Panc1 (cell line): ENCODE measurements around the gene THRAP3. TPM values are rescaled to one million over a fixed set of nuclear protein-coding genes. Genes with fewer than 3 reads are reported as not detected.

Experiments used
- ATAC-seq: fragments of 200-7000 bp; cut with Tn5 transposase; 2 replicates; pipeline ENCODE4 v1.9.1; 2020; ENCODE audit warnings: mild to moderate bottlenecking, moderate library complexity
- BruUV-seq: library from RNA; stranded (reverse); fragments of 400-500 nt; replicated peaks from 2 replicates; lab custom pipeline; 2021; lab: Mats Ljungman, UMichigan
- CTCF ChIA-PET: fragments of 300-600 bp; sonication (Branson Sonifier 250); formaldehyde crosslinking; loops from one replicate; lab custom pipeline; 2022; ENCODE audit warnings: antibody characterized with exemption; lab: Charles Lee
- POLR2A ChIA-PET: fragments of 300-600 bp; sonication (Branson Sonifier 250); formaldehyde crosslinking; loops from one replicate; lab custom pipeline; 2022; ENCODE audit warnings: antibody characterized with exemption; lab: Charles Lee
- DNase-seq: peaks from one replicate; pipeline ENCODE4 v3.0.0-alpha.2; 2010; ENCODE audit warnings: low read depth, low spot score
- H3K27ac ChIP-seq: 2 replicates; pipeline ENCODE4 v1.5.1; 2011; ENCODE audit warnings: mild to moderate bottlenecking, low read length, inconsistent platforms
- H3K27me3 ChIP-seq: fragments of 200-500 bp; sonication (Bioruptor generic); 2 replicates; pipeline ENCODE4 v1.6.0; 2014; ENCODE audit warnings: low read length, inconsistent platforms; ENCODE audit not compliant: control insufficient read depth, insufficient read depth
- H3K36me3 ChIP-seq: fragments of 200-500 bp; sonication (Bioruptor generic); 2 replicates; pipeline ENCODE4 v1.5.1; 2014; ENCODE audit warnings: inconsistent platforms, mild to moderate bottlenecking, low read length, moderate library complexity; ENCODE audit not compliant: control insufficient read depth, insufficient read depth
- H3K4me1 ChIP-seq: 2 replicates; pipeline ENCODE4 v1.5.1; 2011; ENCODE audit warnings: inconsistent platforms, mild to moderate bottlenecking, low read length, moderate library complexity; ENCODE audit not compliant: control insufficient read depth, insufficient read depth
- H3K4me3 ChIP-seq, 2 experiments: 2 replicates each; pipeline ENCODE4 v1.5.1; 2011 to 2012; ENCODE audit warnings: low read depth in 2 of 2, low read length in 2 of 2, mild to moderate bottlenecking in 2 of 2, inconsistent platforms in 1 of 2, moderate library complexity in 1 of 2
- H3K9me3 ChIP-seq: fragments of 200-500 bp; sonication (Bioruptor generic); 2 replicates; pipeline ENCODE4 v1.5.1; 2014; ENCODE audit warnings: low read depth, mild to moderate bottlenecking, inconsistent platforms, low read length, moderate library complexity; ENCODE audit not compliant: control insufficient read depth, insufficient read depth
- POLR2AphosphoS5 ChIP-seq: IDR thresholded peaks from 2 replicates; pipeline ENCODE4 v1.6.1; 2012; ENCODE audit warnings: mild to moderate bottlenecking, low read depth, low read length, moderate library complexity
- SIN3A ChIP-seq: IDR thresholded peaks from 2 replicates; pipeline ENCODE4 v1.6.1; 2012; ENCODE audit warnings: low read depth, mild to moderate bottlenecking, low read length, moderate library complexity, borderline replicate concordance; ENCODE audit not compliant: insufficient read depth
- TCF7L2 ChIP-seq: IDR thresholded peaks from 2 replicates; pipeline ENCODE4 v1.6.1; 2011; ENCODE audit warnings: mild to moderate bottlenecking, low read depth, low read length, inconsistent platforms
- in situ Hi-C: cut with HindIII; loops from 2 replicates; pipeline ENCODE4 v1.10.0; 2016; ENCODE audit warnings: low sequenced_read_pairs, low pct_unique_long_range_greater_than_20kb
- intact Hi-C: fragments of 100-400 bp; cut with micrococcal nuclease; formaldehyde crosslinking; loops from one replicate; pipeline ENCODE4 v1.10.0; 2022; ENCODE audit not compliant: unreplicated experiment
- total RNA-seq: library from RNA; stranded (reverse); gene quantifications from one replicate; pipeline ENCODE4 v1.2.1, GENCODE V29; 2021; ENCODE audit not compliant: unreplicated experiment
- TF ChIP-seq, protein P1 (sequence below): fragments of 450-650 bp; IDR thresholded peaks from 2 replicates; pipeline ENCODE4 v1.5.1; 2017; ENCODE audit warnings: mild to moderate bottlenecking
- TF ChIP-seq, protein P2 (sequence below), 2 experiments: IDR thresholded peaks; 2 replicates each; pipeline ENCODE4 v1.6.1; 2011 to 2012; ENCODE audit warnings: low read depth in 2 of 2, control low read depth in 1 of 2, low read length in 1 of 2, mild to moderate bottlenecking in 1 of 2, moderate library complexity in 1 of 2; ENCODE audit not compliant: insufficient read depth in 1 of 2

The THRAP3 gene
- total RNA-seq, 1 experiment from 2014 or later: 114 TPM

DNA sequence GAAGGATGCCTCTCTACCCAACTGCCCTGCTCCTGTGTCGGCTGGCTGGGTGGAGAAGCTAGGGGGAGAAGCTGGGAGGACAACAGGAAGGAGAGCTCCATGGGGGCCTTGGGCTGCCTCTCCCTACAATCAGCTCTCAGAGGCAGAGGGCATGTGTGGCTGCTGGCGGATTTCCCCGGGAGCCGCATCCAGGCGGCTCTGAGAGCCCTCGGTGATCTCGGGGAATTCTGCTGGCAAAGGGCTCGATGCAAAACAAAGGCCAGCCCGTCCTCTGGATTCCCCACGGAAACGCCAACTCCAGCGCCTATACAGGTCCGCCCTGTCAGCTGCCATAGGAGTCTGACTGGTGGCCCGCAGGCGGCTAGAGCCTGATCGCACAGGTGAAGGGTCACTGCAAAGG, 125.6 kb downstream of the THRAP3 start:
- DNase-seq (no peak), ATAC-seq (no peak)
- H3K27me3 ChIP-seq: no peaks in the 10 kb centered on the region
- in situ Hi-C loops: no loop called here
- H3K4me3 ChIP-seq: no peak overlapping the region
- no peaks in the 10 kb centered on the region for H3K9me3 ChIP-seq
- intact Hi-C loops: no loop called here
- peaks cover 22% of the 10 kb centered on the region for H3K4me1 ChIP-seq
- H3K36me3 ChIP-seq: peaks cover 11% of the 10 kb centered on the region
- no peak overlapping the region for H3K27ac ChIP-seq
- TF ChIP-seq POLR2AphosphoS5 (no peak), SIN3A (no peak)
- POLR2A ChIA-PET: no interaction called here
- no TSS peak for BruUV-seq
- CTCF ChIA-PET: interaction anchor here (0.7 kb wide), 1 partner anchor 8 kb away, joined by 3 read pairs; no protein-coding TSS in a partner anchor

DNA sequence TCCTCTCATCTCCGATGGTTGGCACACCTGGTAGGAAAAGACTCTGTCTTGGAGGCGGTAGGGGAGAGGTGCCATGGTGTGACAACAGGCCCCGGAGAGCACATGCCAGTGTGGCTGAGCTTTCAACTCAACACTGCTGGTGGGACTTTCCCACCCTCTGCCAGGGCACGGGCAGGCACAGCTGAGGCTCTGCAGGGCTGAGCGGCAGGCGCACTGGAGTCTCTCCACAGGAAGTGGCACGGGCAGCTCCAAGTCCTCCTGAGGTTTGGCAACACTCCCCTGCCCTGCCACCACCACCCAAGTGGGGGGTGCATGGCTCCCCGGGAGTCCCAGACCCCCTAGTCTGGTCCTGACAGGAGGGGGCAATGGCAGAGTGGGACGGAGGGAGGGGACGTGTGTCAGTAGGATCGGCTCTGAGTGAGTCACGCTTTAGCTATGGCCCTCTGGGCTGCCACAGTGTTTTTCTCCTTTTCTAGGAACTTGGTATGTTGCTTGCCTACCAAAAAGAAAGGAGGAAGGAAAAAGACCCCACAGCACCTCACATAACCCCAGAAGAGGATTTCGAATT, 126.5 kb downstream of the THRAP3 start:
- in situ Hi-C loops: no loop called here

More for the DNA sequence above, 126.5 kb downstream of the THRAP3 start:
- peaks cover 11% of the 10 kb centered on the region for H3K36me3 ChIP-seq
- no TSS peak for BruUV-seq
- ATAC-seq (peak; percentile 73), DNase-seq (no peak)
- TF ChIP-seq, protein P1, sequence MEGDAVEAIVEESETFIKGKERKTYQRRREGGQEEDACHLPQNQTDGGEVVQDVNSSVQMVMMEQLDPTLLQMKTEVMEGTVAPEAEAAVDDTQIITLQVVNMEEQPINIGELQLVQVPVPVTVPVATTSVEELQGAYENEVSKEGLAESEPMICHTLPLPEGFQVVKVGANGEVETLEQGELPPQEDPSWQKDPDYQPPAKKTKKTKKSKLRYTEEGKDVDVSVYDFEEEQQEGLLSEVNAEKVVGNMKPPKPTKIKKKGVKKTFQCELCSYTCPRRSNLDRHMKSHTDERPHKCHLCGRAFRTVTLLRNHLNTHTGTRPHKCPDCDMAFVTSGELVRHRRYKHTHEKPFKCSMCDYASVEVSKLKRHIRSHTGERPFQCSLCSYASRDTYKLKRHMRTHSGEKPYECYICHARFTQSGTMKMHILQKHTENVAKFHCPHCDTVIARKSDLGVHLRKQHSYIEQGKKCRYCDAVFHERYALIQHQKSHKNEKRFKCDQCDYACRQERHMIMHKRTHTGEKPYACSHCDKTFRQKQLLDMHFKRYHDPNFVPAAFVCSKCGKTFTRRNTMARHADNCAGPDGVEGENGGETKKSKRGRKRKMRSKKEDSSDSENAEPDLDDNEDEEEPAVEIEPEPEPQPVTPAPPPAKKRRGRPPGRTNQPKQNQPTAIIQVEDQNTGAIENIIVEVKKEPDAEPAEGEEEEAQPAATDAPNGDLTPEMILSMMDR: no peak
- TF ChIP-seq, protein P2, sequence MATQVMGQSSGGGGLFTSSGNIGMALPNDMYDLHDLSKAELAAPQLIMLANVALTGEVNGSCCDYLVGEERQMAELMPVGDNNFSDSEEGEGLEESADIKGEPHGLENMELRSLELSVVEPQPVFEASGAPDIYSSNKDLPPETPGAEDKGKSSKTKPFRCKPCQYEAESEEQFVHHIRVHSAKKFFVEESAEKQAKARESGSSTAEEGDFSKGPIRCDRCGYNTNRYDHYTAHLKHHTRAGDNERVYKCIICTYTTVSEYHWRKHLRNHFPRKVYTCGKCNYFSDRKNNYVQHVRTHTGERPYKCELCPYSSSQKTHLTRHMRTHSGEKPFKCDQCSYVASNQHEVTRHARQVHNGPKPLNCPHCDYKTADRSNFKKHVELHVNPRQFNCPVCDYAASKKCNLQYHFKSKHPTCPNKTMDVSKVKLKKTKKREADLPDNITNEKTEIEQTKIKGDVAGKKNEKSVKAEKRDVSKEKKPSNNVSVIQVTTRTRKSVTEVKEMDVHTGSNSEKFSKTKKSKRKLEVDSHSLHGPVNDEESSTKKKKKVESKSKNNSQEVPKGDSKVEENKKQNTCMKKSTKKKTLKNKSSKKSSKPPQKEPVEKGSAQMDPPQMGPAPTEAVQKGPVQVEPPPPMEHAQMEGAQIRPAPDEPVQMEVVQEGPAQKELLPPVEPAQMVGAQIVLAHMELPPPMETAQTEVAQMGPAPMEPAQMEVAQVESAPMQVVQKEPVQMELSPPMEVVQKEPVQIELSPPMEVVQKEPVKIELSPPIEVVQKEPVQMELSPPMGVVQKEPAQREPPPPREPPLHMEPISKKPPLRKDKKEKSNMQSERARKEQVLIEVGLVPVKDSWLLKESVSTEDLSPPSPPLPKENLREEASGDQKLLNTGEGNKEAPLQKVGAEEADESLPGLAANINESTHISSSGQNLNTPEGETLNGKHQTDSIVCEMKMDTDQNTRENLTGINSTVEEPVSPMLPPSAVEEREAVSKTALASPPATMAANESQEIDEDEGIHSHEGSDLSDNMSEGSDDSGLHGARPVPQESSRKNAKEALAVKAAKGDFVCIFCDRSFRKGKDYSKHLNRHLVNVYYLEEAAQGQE (IDR thresholded peaks at IDR 0.05; ENCODE audit: insufficient read depth in 1 of 2, low read depth in 2 of 2, low read length in 1 of 2): no peak
- TF ChIP-seq TCF7L2 (no peak), POLR2AphosphoS5 (no peak), SIN3A (no peak)
- H3K4me1 ChIP-seq: peaks cover 22% of the 10 kb centered on the region
- intact Hi-C loops: no loop called here
- H3K27ac ChIP-seq: peak overlapping the region; percentile 7; the same call in 1 of the 2 replicates
- ChIA-PET POLR2A (no interaction called here), CTCF (no interaction called here)
- no peaks in the 10 kb centered on the region for H3K27me3 ChIP-seq
- H3K9me3 ChIP-seq: no peaks in the 10 kb centered on the region
- H3K4me3 ChIP-seq: no peak overlapping the region
